ENCODE measurements around the gene DUSP1.

The DUSP1 gene

DNA sequence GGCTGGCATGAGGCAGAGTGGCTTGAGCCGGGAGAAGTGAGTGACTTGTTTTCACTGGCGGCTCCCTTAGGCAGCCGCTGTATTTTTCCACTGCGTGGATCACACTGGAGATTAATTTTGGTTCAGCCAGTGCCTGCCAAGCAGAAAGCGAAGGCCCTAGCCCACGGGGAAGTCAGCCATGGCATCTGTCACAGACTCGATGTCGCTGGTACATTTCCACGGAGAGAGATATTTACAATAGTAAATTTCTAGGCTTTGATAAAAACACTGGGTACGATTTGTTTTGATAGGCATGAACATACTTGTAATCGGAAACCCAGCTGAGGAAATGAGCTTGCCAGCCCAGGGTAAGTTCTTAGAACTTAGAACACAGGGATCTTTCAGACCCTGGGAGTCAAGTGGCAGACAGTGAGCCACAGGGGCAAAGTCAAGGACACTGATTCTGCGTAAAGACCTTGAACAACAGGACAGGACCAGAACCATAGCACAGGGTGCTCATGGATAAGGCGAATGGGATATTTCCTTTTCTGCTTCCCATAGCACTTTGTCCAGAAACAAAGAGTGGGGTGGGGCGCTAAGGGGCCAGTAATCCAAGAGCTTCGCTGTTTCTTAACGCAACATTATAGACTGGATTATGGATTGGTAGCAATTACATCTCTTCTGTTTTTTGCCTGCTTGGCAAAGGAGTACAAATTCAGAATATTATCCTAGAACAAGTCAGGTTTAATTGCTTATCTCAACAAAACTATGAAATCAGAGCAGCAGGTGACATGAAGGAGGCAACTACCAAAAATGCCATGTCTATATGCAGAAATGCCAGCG lies 4.5 kb downstream of the DUSP1 start:
- Mint-ChIP-seq H3K27ac (peak overlapping the region; percentile 93), H3K27me3 (ENCODE audit: low read depth) (no peaks in the 10 kb centered on the region), H3K36me3 (ENCODE audit: low read depth) (peaks cover 12% of the 10 kb centered on the region), H3K9me3 (no peaks in the 10 kb centered on the region), H3K4me1 (ENCODE audit: low read depth) (peaks cover 30% of the 10 kb centered on the region), H3K4me3 (no peak overlapping the region)
- DNase-seq (ENCODE audit: low spot score), result no peak

DNA sequence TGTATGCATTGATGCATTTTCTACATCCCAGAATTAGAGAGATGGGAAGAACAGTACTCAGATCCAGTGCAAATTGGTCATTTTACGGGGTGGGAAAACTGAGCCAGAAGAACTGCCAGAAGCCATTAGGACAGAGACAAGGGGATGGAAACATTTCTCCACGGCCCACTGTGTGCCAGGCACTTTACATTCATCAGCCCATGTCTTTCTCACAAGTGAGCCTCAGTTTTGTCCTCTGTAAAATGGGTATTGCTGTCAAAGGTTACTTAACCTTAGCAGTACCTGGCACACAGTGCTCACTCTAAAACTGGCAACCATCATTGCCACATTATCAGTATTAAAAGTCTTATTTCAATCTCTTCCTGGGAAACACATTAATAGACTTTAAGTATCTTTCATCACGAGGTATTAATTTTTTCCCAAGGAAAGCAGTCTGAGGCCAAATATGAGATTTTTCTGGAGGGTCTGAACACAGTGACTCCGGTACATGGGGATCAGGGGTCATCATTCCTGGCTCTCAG lies 5.2 kb downstream of the DUSP1 start:
- H3K27me3 Mint-ChIP-seq (ENCODE audit: low read depth), result peaks cover 5% of the 10 kb centered on the region
- peaks cover 29% of the 10 kb centered on the region for H3K4me1 Mint-ChIP-seq (ENCODE audit: low read depth)
- H3K36me3 Mint-ChIP-seq (ENCODE audit: low read depth), result peaks cover 12% of the 10 kb centered on the region
- peak overlapping the region; percentile 86 for H3K4me3 Mint-ChIP-seq
- H3K9me3 Mint-ChIP-seq, result no peaks in the 10 kb centered on the region
- peak overlapping the region; percentile 93 for H3K27ac Mint-ChIP-seq
- DNase-seq (ENCODE audit: low spot score), result no peak

DNA sequence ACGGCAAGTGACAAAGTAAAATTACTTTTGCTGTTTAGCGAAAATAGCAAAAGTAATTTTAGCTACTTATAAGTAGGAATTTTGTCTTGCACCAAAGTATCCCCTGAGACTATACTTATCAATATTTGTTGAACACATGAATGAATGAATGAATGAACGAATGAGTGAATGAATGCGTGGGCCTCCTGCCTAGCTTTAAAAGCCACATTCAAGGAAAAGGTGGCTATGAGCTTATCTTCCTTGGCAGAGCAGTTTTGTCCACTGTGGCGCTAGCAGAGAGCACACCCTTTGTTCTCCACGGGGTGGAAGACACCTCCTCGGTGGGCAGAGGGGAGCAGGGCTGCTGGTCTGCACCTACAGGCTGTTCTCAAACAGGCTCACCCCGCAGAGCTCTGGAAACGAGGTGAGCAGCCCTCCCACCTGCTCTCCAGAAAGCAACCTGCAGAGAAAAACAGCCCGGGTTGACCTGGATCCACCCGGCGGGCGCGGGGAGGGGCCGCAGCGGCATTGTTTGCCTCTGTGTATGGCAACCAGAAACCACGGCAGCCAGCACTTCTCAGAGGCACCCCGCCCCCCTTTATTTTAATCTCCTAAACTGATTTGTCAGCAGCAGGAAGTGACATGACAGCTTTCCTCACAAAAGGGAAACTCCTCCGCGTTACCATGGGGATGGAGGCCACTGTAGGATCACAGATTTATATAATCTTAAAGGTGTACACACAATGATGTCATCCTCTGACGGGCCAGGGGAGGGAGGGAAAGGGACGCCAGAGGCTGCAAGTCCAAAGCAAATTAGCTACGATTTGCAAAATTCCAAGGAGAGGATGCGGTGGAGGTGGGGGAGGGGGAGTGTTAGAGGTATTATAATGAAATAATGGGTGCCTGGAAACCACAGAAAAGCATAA lies 5.9 kb downstream of the DUSP1 start:
- H3K36me3 Mint-ChIP-seq (ENCODE audit: low read depth), result peaks cover 12% of the 10 kb centered on the region
- peak; percentile 93 for DNase-seq (ENCODE audit: low spot score)
- peaks cover 6% of the 10 kb centered on the region for H3K27me3 Mint-ChIP-seq (ENCODE audit: low read depth)
- H3K9me3 Mint-ChIP-seq, result no peaks in the 10 kb centered on the region
- H3K4me1 Mint-ChIP-seq (ENCODE audit: low read depth), result peaks cover 28% of the 10 kb centered on the region
- peak overlapping the region; percentile 86 for H3K4me3 Mint-ChIP-seq
- peak overlapping the region; percentile 93 for H3K27ac Mint-ChIP-seq

DNA sequence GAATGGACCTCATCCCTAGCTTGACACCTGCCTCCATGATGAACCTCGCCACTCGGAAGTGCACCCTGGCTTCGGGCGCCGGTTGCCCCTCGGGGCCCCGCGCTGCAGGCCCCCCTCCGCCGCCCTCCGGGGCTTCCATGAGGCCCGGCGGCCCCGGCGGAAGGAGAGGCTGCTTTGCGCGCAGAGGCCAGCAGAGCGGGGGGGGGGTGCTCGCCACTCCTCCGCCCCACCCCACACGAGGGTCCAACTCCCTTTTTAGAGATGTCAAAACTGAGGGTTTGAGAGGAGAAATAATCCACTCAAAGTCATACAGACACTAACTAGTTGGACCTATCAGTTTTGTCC lies 7.9 kb downstream of the DUSP1 start:
- H3K9me3 Mint-ChIP-seq, result no peaks in the 10 kb centered on the region
- DNase-seq (ENCODE audit: low spot score), result no peak
- no peak overlapping the region for H3K27ac Mint-ChIP-seq
- H3K36me3 Mint-ChIP-seq (ENCODE audit: low read depth), result peaks cover 2% of the 10 kb centered on the region
- peaks cover 13% of the 10 kb centered on the region for H3K27me3 Mint-ChIP-seq (ENCODE audit: low read depth)
- H3K4me3 Mint-ChIP-seq, result no peak overlapping the region
- peaks cover 19% of the 10 kb centered on the region for H3K4me1 Mint-ChIP-seq (ENCODE audit: low read depth)

DNA sequence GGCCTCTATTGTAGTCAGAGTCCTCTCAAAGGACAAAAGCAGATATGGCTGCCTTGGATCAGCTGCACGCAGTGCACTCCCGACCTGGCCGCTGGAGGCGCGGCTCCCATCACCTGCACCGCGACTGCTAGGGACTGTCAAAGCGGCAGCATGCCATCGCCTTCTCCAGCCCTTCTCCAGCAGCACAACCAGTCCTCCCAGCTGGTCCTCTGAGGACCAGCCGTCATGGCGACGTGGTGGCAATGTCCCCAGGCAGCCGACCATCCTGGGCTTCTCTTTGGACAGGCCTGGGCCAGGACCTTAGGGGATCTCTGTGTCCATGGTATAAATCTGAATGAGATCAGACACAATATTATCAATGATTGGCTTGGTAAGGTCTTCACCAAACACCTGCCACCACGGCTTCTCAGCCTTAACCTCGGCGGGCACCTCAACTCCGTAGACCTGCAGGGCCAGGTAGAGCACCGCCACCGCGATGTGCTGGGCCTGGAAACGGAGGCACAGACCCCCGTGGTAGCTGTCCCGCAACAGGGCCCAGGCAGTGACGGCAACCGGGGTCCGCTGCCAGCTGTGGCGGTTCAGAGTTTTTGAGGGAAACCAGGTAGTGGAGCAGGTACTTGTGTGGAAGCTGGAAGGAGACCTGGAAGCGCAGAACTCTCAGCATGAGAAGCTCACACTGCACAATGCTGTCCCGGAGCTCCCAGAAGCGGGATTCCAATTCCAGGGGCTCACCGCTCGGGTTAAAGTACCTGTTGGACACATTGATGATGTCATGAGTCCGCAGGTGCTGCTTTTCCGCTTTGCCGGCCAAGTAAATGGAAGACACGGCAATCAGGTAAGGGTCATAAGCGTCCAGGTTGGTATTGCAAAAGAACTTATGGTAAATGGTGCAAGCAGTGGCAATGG lies 8.5 kb downstream of the DUSP1 start:
- no peak overlapping the region for H3K4me3 Mint-ChIP-seq
- no peak overlapping the region for H3K27ac Mint-ChIP-seq
- peaks cover 13% of the 10 kb centered on the region for H3K27me3 Mint-ChIP-seq (ENCODE audit: low read depth)
- peaks cover 19% of the 10 kb centered on the region for H3K4me1 Mint-ChIP-seq (ENCODE audit: low read depth)
- no peaks in the 10 kb centered on the region for H3K9me3 Mint-ChIP-seq
- no peak for DNase-seq (ENCODE audit: low spot score)
- peaks cover 2% of the 10 kb centered on the region for H3K36me3 Mint-ChIP-seq (ENCODE audit: low read depth)

DNA sequence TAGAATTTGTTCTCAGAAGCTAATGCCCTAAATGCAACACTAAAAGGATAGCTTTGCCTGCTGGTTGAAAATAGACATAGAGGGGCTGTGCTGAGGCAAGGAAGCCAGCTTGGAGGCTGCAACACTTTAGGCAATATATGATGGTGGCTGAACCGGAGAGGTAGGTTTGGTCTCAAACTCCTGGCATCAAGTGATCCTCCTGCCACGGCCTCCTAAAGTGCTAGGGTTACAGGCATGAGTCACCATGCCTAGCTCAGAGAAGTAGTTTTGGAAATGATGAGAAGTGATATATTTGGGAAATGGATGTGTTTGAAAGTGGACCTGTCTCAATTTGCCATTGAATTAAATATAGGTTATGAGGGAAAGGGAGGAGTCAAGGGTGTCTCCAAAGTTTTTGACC lies 10.0 kb downstream of the DUSP1 start:
- Mint-ChIP-seq H3K9me3 (no peaks in the 10 kb centered on the region), H3K27me3 (ENCODE audit: low read depth) (peaks cover 13% of the 10 kb centered on the region), H3K4me1 (ENCODE audit: low read depth) (peaks cover 15% of the 10 kb centered on the region), H3K36me3 (ENCODE audit: low read depth) (no peaks in the 10 kb centered on the region), H3K27ac (no peak overlapping the region), H3K4me3 (no peak overlapping the region)
- no peak for DNase-seq (ENCODE audit: low spot score)

DNA sequence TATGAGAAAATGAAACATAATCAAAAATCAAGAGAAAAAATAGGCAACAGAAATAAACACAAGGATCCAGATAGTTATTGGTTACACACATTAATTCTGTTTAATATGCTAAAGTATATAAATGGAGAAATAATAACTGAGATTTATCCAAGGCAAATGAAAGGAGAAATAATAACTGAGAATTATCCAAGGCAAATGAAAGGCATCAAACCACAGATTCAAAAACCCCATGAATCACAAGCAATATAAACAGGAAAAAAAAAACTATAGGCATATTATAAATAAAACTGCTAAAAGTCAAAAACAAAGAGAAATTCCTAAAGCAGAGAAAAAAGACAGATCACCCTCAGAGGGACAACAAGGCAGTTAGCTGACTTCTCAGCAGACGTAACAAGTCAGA lies 10.9 kb downstream of the DUSP1 start:
- no peak overlapping the region for H3K27ac Mint-ChIP-seq
- no peaks in the 10 kb centered on the region for H3K9me3 Mint-ChIP-seq
- no peaks in the 10 kb centered on the region for H3K36me3 Mint-ChIP-seq (ENCODE audit: low read depth)
- no peak for DNase-seq (ENCODE audit: low spot score)
- H3K27me3 Mint-ChIP-seq (ENCODE audit: low read depth), result peaks cover 13% of the 10 kb centered on the region
- peaks cover 6% of the 10 kb centered on the region for H3K4me1 Mint-ChIP-seq (ENCODE audit: low read depth)
- H3K4me3 Mint-ChIP-seq, result no peak overlapping the region

DNA sequence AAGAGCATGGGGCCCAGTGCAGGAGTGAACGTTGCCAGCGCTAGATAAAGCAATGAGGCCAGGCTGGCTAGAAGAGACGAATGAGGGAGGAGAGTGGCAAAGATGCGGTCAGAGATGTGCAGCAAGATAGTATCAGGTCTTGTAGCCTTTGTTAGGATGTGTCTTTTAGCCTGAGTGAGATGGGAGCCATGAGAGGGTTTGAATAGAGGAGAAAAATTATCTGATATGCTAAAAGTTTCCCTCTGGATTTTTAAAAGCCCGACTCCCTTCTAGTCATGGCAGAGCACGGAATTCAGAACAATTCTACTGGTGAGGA lies 12.2 kb downstream of the DUSP1 start:
- Mint-ChIP-seq H3K9me3 (no peaks in the 10 kb centered on the region), H3K27ac (no peak overlapping the region), H3K27me3 (ENCODE audit: low read depth) (peaks cover 15% of the 10 kb centered on the region), H3K36me3 (ENCODE audit: low read depth) (no peaks in the 10 kb centered on the region), H3K4me1 (ENCODE audit: low read depth) (no peaks in the 10 kb centered on the region), H3K4me3 (no peak overlapping the region)
- DNase-seq (ENCODE audit: low spot score), result no peak

DNA sequence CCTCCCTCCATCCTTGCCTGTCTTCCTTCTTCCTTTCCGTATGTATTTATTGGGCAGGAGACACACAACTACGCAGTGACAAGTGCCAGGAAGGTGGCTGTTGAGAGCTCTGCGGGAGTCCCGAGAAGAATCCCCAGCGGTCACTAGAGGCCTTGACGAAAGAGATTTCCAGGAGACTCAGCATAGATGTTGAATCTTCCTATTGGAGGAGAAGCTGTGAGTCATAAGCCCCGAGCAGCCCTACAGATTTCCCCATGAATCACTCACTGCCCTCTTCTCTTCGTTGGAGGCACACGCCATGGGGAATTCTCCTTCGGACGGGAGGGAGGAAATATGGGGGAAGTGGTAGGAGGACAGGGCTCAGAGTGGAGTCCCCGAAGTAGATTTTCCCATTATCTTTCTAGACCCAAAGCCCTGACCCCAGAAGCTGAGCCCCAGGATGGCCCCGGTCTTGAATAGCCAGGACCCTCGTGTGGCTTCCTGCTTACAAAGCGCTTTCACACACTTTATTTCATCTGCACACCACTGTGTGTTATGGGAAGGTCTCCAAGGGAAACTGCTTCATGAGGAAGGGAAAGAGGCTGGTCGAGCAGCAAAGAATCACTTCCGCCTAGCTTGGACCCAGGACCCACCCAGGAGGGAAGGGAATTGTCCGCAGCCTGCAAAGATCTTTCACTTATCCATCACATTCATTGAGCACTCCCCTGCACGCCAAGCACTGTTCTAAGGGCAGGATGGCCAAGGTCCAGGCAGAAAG lies 12.7 kb downstream of the DUSP1 start:
- no peak for DNase-seq (ENCODE audit: low spot score)
- H3K27me3 Mint-ChIP-seq (ENCODE audit: low read depth), result peaks cover 20% of the 10 kb centered on the region
- H3K27ac Mint-ChIP-seq, result no peak overlapping the region
- no peaks in the 10 kb centered on the region for H3K9me3 Mint-ChIP-seq
- no peaks in the 10 kb centered on the region for H3K36me3 Mint-ChIP-seq (ENCODE audit: low read depth)
- H3K4me1 Mint-ChIP-seq (ENCODE audit: low read depth), result no peaks in the 10 kb centered on the region
- H3K4me3 Mint-ChIP-seq, result no peak overlapping the region

DNA sequence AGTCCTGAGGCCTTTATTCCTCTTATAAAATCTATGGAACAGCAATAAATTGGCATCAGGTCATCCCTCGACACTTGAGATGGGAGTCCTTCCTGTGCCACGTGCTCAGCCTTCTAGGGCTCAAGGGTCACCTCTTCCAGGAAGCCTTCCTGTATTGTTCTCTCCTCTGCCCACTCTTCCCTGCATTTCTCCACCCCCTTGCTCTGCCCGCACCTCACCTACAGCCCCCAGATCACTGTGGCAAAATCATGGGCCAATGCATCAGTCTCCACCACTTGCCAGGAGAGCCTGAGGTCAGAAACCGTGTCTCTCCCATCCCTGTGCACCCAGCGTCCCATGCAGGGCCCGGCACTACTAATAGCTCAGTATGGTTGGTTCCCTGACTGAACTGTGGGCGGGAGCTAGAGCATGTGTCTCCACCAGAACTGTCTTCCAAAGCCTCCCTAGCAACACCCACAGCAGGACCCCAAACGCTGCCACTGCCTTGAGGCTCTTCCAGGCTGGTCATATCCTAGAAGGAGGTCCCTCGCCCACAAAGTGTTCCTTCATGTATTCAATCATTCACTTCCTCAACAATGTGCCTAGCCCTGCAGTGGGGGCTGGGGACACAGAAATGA lies 13.5 kb downstream of the DUSP1 start:
- no peak overlapping the region for H3K4me3 Mint-ChIP-seq
- H3K4me1 Mint-ChIP-seq (ENCODE audit: low read depth), result no peaks in the 10 kb centered on the region
- H3K36me3 Mint-ChIP-seq (ENCODE audit: low read depth), result no peaks in the 10 kb centered on the region
- peaks cover 24% of the 10 kb centered on the region for H3K27me3 Mint-ChIP-seq (ENCODE audit: low read depth)
- DNase-seq (ENCODE audit: low spot score), result no peak
- H3K27ac Mint-ChIP-seq, result no peak overlapping the region
- no peaks in the 10 kb centered on the region for H3K9me3 Mint-ChIP-seq

DNA sequence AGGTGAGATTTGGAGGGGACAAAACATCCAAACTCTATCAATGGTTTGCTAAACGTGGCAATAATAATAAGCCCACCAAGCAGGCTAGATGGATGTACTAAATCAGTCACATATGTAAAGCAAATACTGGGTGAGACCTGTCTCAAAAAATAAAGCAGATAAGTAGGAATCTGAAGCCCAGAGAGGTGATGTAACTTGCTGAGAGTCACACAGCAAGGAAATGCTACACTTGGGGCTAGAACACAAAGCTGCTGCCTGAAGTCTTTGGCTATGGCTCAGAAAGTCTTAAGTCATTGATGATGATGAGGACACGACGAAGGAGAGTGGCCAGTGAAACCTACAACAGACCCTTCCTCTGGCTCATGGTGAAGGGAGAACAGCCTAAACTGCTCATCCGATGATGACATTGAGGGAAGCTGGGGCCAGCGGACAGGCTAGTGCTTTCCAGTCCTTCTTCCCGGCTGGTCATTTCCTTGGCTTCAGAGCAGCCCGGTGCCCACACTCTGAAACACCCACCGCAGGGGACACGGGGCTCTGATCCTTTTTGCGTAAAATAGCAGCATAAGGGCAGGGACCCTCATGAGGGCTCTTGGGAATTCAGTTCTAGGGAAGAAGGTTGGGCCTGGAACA lies 14.1 kb downstream of the DUSP1 start:
- no peak for DNase-seq (ENCODE audit: low spot score)
- H3K9me3 Mint-ChIP-seq, result no peaks in the 10 kb centered on the region
- no peak overlapping the region for H3K4me3 Mint-ChIP-seq
- H3K27ac Mint-ChIP-seq, result no peak overlapping the region
- H3K36me3 Mint-ChIP-seq (ENCODE audit: low read depth), result no peaks in the 10 kb centered on the region
- no peaks in the 10 kb centered on the region for H3K4me1 Mint-ChIP-seq (ENCODE audit: low read depth)
- peaks cover 24% of the 10 kb centered on the region for H3K27me3 Mint-ChIP-seq (ENCODE audit: low read depth)

DNA sequence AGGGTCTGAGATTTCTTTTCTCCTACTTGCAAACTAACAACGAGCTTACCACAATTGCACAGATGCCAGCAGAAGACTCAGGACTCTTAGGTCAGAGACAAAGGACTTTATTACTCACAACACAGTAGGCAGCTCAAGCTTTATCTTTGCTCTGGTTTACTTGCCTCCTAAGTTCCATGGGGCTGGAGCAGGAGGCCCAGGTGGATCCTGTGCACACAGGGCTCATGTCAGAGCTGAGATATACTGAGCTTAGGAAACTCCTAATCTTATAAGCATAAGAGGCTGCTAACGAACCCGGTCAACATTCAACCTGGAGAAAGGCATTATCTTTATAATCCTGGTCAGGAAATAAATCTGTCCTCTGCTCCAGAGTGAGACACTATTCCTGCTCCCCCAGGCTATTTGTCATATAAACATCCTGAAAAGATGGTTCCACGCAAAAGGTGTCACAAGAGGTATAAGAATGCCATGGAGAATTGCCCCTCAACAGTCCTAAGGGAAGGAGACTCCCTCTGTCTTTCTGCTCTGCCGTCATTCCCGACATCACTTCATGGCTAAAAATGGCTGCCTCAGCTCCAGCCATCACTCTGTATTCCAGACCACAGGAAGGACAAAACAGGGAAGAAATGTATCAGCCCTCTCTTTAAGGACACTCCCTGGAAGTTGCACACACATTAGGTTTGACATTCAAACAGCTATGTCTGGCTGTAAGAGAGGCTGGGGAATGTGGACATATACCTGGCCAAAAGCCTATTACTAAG lies 16.2 kb downstream of the DUSP1 start:
- DNase-seq (ENCODE audit: low spot score), result no peak
- Mint-ChIP-seq H3K4me1 (ENCODE audit: low read depth) (no peaks in the 10 kb centered on the region), H3K4me3 (no peak overlapping the region), H3K36me3 (ENCODE audit: low read depth) (no peaks in the 10 kb centered on the region), H3K9me3 (no peaks in the 10 kb centered on the region), H3K27me3 (ENCODE audit: low read depth) (peaks cover 15% of the 10 kb centered on the region), H3K27ac (no peak overlapping the region)
